HG03139 (cell line): ENCODE measurements around the gene GRHL1.
A peak's percentile ranks its signal among the peaks of the same experiment; 100 is the strongest.
"Not testable (repeated sequence)": the region's sequence is repeated elsewhere in the genome, so short reads cannot be mapped to it uniquely, and the experiment has no call there.

Source experiments
- ATAC-seq: cut with Tn5 transposase; IDR thresholded peaks from one replicate; pipeline ENCODE4 v1.9.1; 2021; ENCODE audit not compliant: unreplicated experiment

The GRHL1 gene

GRCh38 chr2:10022966-10023662, 71.6 kb downstream of the GRHL1 start:
- ATAC-seq = no peak

DNA sequence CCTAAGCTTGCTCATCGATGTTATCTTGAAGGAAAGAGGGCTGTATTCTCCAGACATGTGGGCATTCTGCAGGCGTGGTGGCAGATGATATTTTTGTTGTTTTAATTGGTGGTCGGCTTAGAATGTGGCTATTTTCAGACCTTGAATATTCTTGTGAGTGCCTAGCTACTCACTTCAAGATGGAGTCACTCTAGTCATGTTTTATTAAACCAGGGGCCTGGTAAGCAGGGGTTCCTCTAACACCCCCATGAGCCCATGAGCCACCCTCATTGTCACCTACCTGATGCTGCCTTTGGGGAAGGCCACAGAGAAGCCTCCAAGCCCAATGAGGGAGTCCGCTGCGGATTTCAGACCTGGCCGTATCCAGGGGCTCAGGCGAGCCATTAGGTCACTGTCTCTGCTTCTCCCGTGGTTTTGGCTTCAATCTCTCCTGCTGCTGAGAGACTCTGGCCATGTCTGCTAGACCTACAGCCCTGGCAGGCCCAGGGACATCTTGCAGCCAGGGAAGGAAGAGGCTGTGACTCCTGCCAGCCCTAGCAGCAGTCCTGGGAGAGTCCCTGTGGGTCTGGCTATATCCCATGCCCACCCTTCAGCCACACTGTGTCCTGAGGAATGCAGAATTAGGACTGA, 75.6 kb downstream of the GRHL1 start:
- no peak for ATAC-seq

DNA sequence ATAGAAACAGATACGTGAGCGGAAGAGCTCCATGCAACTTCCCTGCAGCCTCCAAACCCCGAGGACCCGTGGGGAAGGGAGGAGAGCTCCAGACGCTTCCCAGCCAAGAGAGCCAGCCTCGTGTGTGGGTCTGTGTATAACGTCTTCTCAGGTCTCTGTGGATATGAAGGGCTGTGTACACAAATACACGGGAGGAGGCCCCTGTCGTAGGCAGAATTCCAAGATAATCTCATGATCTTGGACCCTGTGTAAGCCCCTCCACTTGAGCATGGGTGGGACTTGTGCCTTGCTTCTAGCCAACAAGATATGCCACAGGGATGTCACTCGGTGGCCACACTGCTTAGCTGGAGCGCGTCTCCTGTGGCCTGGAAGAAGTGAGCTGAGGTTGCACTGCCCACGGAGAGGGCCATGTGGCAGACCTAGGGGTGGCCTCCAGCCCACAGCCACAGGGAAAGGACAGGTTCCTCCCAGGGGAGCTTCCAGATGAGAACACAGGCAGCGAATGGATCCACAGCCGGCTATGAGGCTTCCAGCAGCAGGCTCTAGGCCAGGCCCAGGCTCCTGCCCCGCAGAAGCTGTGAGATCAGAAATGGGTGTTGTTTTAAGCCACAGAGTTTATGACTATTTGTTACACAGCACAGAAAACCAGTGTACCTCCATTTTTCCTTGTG, 76.3 kb downstream of the GRHL1 start:
- no peak for ATAC-seq

- no peak for ATAC-seq
Observed at GRCh38 chr2:10028407-10028987, 77.0 kb downstream of the GRHL1 start.

- peak; percentile 67 for ATAC-seq
Observed at GRCh38 chr2:10028988-10029874, 77.7 kb downstream of the GRHL1 start.

- ATAC-seq = no peak
Observed at GRCh38 chr2:10029875-10030223, 78.4 kb downstream of the GRHL1 start.

DNA sequence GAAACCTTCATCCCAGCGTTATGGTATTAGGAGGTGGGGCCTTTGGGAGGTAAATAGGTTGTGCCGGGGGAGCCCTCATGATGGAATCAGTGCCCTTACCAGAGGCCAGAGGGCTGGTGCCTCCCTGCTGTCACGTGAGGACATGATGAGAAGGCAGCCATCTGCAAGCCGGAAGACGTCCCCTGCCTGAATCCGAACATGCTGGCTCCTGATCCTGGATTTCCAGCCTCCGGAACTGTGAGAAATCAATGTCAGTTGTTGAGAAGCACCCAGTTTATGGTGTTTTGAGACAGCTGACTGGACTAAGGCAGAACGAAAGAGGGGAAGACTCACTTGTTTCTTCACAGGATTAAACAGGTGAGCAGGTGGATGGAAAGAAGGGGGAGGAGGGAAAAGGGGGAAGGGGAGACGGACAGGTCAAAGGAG, 78.8 kb downstream of the GRHL1 start:
- ATAC-seq = no peak

GRCh38 chr2:10030798-10031197, 79.3 kb downstream of the GRHL1 start:
- not testable (repeated sequence) for ATAC-seq

- no peak for ATAC-seq
Observed at GRCh38 chr2:10031886-10032745, 80.6 kb downstream of the GRHL1 start.

DNA sequence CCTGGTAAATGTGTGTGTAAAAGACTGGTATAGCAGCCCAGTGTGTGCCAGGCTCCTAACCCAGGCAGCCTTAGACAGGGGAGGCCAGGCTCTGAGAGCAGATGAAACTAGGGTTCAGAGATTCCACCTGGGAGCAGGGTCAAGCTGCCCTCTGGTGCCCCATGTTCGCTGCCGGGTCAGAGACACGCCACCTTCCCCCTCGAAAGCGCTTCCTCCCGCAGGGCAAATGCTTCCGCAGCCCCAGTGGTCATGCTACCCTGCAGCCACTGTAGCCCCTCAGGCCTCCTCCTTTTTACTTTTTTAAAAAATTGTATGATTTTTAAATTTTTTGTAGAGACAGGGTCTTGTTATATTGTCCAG, 81.2 kb downstream of the GRHL1 start:
- ATAC-seq = no peak

GRCh38 chr2:10033251-10034006, 81.9 kb downstream of the GRHL1 start:
- no peak for ATAC-seq

GRCh38 chr2:10034333-10035052, 83.0 kb downstream of the GRHL1 start:
- no peak for ATAC-seq

DNA sequence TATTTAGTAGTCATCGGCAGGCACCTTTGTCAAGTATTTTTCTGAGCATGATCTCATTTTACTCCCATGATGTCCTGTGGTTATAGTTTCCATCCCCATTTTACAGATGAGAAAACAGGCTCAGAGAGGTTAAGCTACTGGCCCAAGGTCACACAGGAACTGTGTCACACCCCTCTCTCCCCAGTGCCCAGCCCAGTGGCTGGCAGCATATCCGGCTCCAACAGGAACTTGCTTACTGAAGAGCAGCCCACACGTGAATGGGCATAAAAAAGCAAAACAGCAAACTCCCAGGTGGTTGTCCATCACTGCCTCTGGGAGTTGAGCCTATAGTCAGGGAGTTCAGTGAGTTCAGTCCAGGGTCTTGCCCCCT, 83.5 kb downstream of the GRHL1 start:
- ATAC-seq = no peak

- no peak for ATAC-seq
Observed at GRCh38 chr2:10035633-10036032, 84.1 kb downstream of the GRHL1 start.

DNA sequence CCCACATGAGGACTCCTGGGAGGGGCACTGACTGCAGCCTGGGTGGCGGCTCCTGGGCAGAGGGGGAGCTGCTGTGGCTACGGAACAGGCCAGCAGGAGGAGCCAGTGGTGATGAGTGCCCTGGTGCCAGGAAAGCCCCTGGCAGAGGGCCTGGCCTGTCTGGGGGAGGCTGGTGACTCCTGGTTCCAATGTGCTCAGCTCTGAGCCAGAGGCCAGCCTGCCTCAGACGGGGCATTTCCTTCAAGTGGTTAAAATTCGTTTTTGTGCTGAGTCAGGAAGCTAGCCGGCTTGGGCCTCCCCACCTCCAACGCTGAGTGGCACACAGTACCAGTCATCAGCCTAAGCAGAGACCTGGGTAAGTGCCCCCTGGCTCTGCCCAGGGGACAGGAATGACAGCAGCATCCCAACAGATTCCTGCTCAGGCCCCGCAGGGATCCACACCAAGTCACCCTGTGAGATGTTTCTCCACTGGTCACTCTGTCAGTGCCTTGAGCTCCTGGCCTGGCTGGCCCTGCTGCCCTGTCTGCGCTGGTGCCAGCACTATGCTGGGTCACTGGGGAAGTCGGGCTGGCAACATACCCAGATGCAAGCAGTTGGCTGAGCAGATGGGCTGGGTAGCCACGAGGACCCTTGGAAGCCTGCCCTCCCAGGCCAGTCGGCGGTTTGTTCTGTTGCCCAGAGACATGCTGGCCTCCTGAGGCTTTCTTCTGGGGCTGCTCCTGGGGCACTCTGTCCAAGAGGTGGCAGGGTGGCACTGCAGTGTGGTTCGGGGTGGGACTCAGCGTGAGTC, 84.8 kb downstream of the GRHL1 start:
- ATAC-seq = no peak

DNA sequence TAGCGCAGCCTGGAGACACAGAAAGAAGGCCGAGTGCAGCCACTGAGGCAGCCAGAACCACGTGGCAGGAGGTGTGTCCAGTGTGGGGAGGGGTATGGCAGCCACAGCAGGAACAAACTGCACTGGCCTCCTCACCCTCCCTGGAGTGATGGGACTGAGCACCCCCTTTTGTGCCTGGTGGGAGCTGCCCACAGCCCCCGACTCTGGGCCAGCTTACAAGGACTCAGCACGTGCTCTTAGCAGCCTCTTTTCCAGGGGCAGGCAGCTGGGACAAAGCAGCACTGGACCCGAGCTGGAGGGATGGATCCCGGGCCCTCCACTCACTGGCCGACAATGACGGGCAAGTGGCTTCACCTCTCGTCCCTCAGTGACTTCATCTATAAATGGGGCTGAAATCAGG, 86.6 kb downstream of the GRHL1 start:
- ATAC-seq = no peak

GRCh38 chr2:10038716-10039115, 87.2 kb downstream of the GRHL1 start:
- ATAC-seq = no peak
